ENCODE measurements around the gene USP9X. TPM values are rescaled to one million over a fixed set of nuclear protein-coding genes. Genes with fewer than 3 reads are reported as not detected.
A peak's percentile ranks its signal among the peaks of the same experiment; 100 is the strongest.
"Not testable (repeated sequence)": the region's sequence is repeated elsewhere in the genome, so short reads cannot be mapped to it uniquely, and the experiment has no call there.

Gene USP9X
- total RNA-seq, 1 donor from 2014 or later = 75.6 TPM

GRCh38 chrX:41144873-41145272, 59.6 kb downstream of the USP9X start:
- no peak for ATAC-seq
- intact Hi-C loops (cut with DNase I) = no loop called here
- no peak for DNase-seq
- Histone ChIP-seq H3K9me3 (no peaks in the 10 kb centered on the region), H3K36me3 (peaks cover 43% of the 10 kb centered on the region), H3K27ac (no peak overlapping the region), H3K4me1 (no peaks in the 10 kb centered on the region), H3K4me3 (no peak overlapping the region), H3K27me3 (ENCODE audit: low read depth) (no peaks in the 10 kb centered on the region)
- no peak for TF ChIP-seq CTCF (IDR thresholded peaks at IDR 0.05)

- Histone ChIP-seq H3K27me3 (ENCODE audit: low read depth) (no peaks in the 10 kb centered on the region), H3K27ac (no peak overlapping the region), H3K4me1 (no peaks in the 10 kb centered on the region), H3K4me3 (no peak overlapping the region), H3K36me3 (peaks cover 38% of the 10 kb centered on the region), H3K9me3 (no peaks in the 10 kb centered on the region)
- DNase-seq (no peak), ATAC-seq (peak in 1 of 2 donors; percentile 21)
- intact Hi-C loops (cut with DNase I) = no loop called here
- TF ChIP-seq CTCF (IDR thresholded peaks at IDR 0.05) = no peak
Observed at GRCh38 chrX:41145920-41146608, 60.8 kb downstream of the USP9X start.

- Histone ChIP-seq H3K4me3 (no peak overlapping the region), H3K27me3 (ENCODE audit: low read depth) (no peaks in the 10 kb centered on the region), H3K36me3 (peaks cover 51% of the 10 kb centered on the region), H3K27ac (no peak overlapping the region), H3K4me1 (peaks cover 4% of the 10 kb centered on the region), H3K9me3 (no peaks in the 10 kb centered on the region)
- no peak for ATAC-seq
- no peak for DNase-seq
- no peak for TF ChIP-seq CTCF (IDR thresholded peaks at IDR 0.05)
- intact Hi-C loops (cut with DNase I) = no loop called here
Observed at GRCh38 chrX:41148553-41148952, 63.3 kb downstream of the USP9X start.

GRCh38 chrX:41150043-41150442, 64.8 kb downstream of the USP9X start:
- intact Hi-C loops (cut with DNase I) = no loop called here
- ATAC-seq = no peak
- no peak for TF ChIP-seq CTCF (IDR thresholded peaks at IDR 0.05)

GRCh38 chrX:41151726-41152125, 66.5 kb downstream of the USP9X start:
- ATAC-seq; H3K4me3 ChIP-seq; H3K27ac ChIP-seq; DNase-seq; H3K4me1 ChIP-seq; H3K27me3 ChIP-seq (ENCODE audit: low read depth); H3K9me3 ChIP-seq; intact Hi-C loops (cut with DNase I): not testable (repeated sequence)
- peaks cover 66% of the 10 kb centered on the region for H3K36me3 ChIP-seq

More at GRCh38 chrX:41150043-41150442, 64.8 kb downstream of the USP9X start:
- Histone ChIP-seq H3K4me1 (peaks cover 4% of the 10 kb centered on the region), H3K27me3 (ENCODE audit: low read depth) (no peaks in the 10 kb centered on the region), H3K4me3 (no peak overlapping the region), H3K36me3 (peaks cover 54% of the 10 kb centered on the region), H3K9me3 (no peaks in the 10 kb centered on the region), H3K27ac (no peak overlapping the region)
- DNase-seq = no peak

- Histone ChIP-seq H3K27me3 (ENCODE audit: low read depth) (no peaks in the 10 kb centered on the region), H3K4me3 (no peak overlapping the region), H3K4me1 (peaks cover 4% of the 10 kb centered on the region), H3K9me3 (no peaks in the 10 kb centered on the region), H3K27ac (no peak overlapping the region), H3K36me3 (peaks cover 71% of the 10 kb centered on the region)
- intact Hi-C loops (cut with DNase I) = no loop called here
- no peak for TF ChIP-seq CTCF (IDR thresholded peaks at IDR 0.05)
- DNase-seq (no peak), ATAC-seq (no peak)
Observed at GRCh38 chrX:41152221-41152620, 67.0 kb downstream of the USP9X start.
